SU-DHL-6 (cell line): ENCODE results near the gene ZNF618.

Experiments
- H2AFZ ChIP-seq: fragments of 200-600 bp; sonication (generic); 2 replicates; pipeline ENCODE4 v1.6.1; 2014; ENCODE audit warnings: low read depth, mild to moderate bottlenecking, moderate library complexity, mixed read lengths, antibody characterized with exemption, low read length; ENCODE audit not compliant: severe bottlenecking
- H3F3A ChIP-seq: fragments of 200-600 bp; shearing (Covaris generic); 2 replicates; pipeline ENCODE4 v1.6.0; 2016; ENCODE audit warnings: antibody characterized with exemption, mild to moderate bottlenecking; ENCODE audit not compliant: insufficient read depth
- H3K27ac ChIP-seq: fragments of 200-600 bp; sonication (generic); 2 replicates; pipeline ENCODE4 v1.5.1; 2016; ENCODE audit warnings: low read depth, mild to moderate bottlenecking, low read length, moderate library complexity, mixed read lengths
- H3K27me3 ChIP-seq: fragments of 200-600 bp; sonication (generic), shearing (Covaris generic); 2 replicates; pipeline ENCODE4 v1.6.0; 2014; ENCODE audit warnings: mild to moderate bottlenecking, low read length
- H3K36me3 ChIP-seq: fragments of 200-600 bp; sonication (generic); 2 replicates; pipeline ENCODE4 v1.6.1; 2014; ENCODE audit warnings: mild to moderate bottlenecking, low read length, mixed read lengths
- H3K4me2 ChIP-seq: fragments of 300-600, 200-600 bp; shearing (Covaris generic), sonication (generic); 2 replicates; pipeline ENCODE4 v1.6.0; 2014; ENCODE audit warnings: low read length, low read depth, mild to moderate bottlenecking; ENCODE audit not compliant: poor library complexity, severe bottlenecking
- H3K4me3 ChIP-seq: fragments of 200-600 bp; sonication (generic); 2 replicates; pipeline ENCODE4 v1.5.1; 2014; ENCODE audit warnings: antibody characterized with exemption, low read length, mild to moderate bottlenecking, mixed read lengths; ENCODE audit not compliant: insufficient read depth, poor library complexity, severe bottlenecking
- H3K79me2 ChIP-seq: fragments of 200-600 bp; sonication (generic); 2 replicates; pipeline ENCODE4 v1.6.1; 2014; ENCODE audit warnings: mild to moderate bottlenecking, low read length, moderate library complexity; ENCODE audit not compliant: insufficient read depth
- H3K9ac ChIP-seq: fragments of 200-600 bp; sonication (generic); 2 replicates; pipeline ENCODE4 v1.7.0; 2014; ENCODE audit warnings: mild to moderate bottlenecking, low read length
- H3K9me2 ChIP-seq: fragments of 200-600 bp; sonication (generic); replicated peaks from 2 replicates; pipeline ENCODE4 v1.6.1; 2014; ENCODE audit warnings: low read length; ENCODE audit not compliant: insufficient read depth
- H3K9me3 ChIP-seq: fragments of 200-600 bp; sonication (generic); 2 replicates; pipeline ENCODE4 v1.6.1; 2014; ENCODE audit warnings: low read length, mixed read lengths; ENCODE audit not compliant: insufficient read depth
- H4K20me1 ChIP-seq: fragments of 200-600 bp; sonication (generic); 2 replicates; pipeline ENCODE4 v1.6.1; 2014; ENCODE audit warnings: low read depth, mild to moderate bottlenecking, antibody characterized with exemption, low read length, moderate library complexity, mixed read lengths
- CTCF ChIP-seq: fragments of 200-600 bp; sonication (generic); IDR thresholded peaks from one replicate; pipeline ENCODE4 v1.5.1; 2017; ENCODE audit warnings: antibody characterized with exemption, mild to moderate bottlenecking, low read length, moderate library complexity; ENCODE audit not compliant: insufficient read depth, poor library complexity, severe bottlenecking
- EZH2phosphoT487 ChIP-seq: fragments of 200-600 bp; sonication (generic), shearing (Covaris generic); conservative IDR thresholded peaks from 2 replicates; pipeline ENCODE4 v1.6.1; 2018; ENCODE audit warnings: mild to moderate bottlenecking, antibody characterized with exemption, low read length, moderate library complexity, mixed read lengths

Gene ZNF618

GRCh38 chr9:114035221-114035844 is 159.2 kb downstream of the ZNF618 start:
- H3K9me2 ChIP-seq: no peaks in the 10 kb centered on the region
- H3K9ac ChIP-seq: no peak overlapping the region
- H3K4me2 ChIP-seq: no peak overlapping the region
- no peaks in the 10 kb centered on the region for H3K27me3 ChIP-seq
- H3K79me2 ChIP-seq: no peaks in the 10 kb centered on the region
- no peaks in the 10 kb centered on the region for H3F3A ChIP-seq
- no peak overlapping the region for H2AFZ ChIP-seq
- no peak overlapping the region for H3K4me3 ChIP-seq
- no peaks in the 10 kb centered on the region for H3K9me3 ChIP-seq
- no peak for TF ChIP-seq EZH2phosphoT487
- no peak for TF ChIP-seq CTCF
- H4K20me1 ChIP-seq: no peaks in the 10 kb centered on the region
- H3K27ac ChIP-seq: no peak overlapping the region
- no peaks in the 10 kb centered on the region for H3K36me3 ChIP-seq

GRCh38 chr9:114035845-114036801 is 160.0 kb downstream of the ZNF618 start:
- H3K27me3 ChIP-seq: no peaks in the 10 kb centered on the region
- no peak for TF ChIP-seq EZH2phosphoT487
- no peak overlapping the region for H3K27ac ChIP-seq
- H4K20me1 ChIP-seq: no peaks in the 10 kb centered on the region
- no peak overlapping the region for H3K4me3 ChIP-seq
- H2AFZ ChIP-seq: no peak overlapping the region
- no peaks in the 10 kb centered on the region for H3K79me2 ChIP-seq
- H3F3A ChIP-seq: no peaks in the 10 kb centered on the region
- H3K9me3 ChIP-seq: no peaks in the 10 kb centered on the region
- no peak overlapping the region for H3K9ac ChIP-seq
- H3K9me2 ChIP-seq: no peaks in the 10 kb centered on the region
- no peak overlapping the region for H3K4me2 ChIP-seq
- no peaks in the 10 kb centered on the region for H3K36me3 ChIP-seq

- TF ChIP-seq CTCF (no peak), EZH2phosphoT487 (no peak)
- Histone ChIP-seq H3K4me2 (no peak overlapping the region), H3K27ac (no peak overlapping the region), H3K4me3 (no peak overlapping the region), H3K36me3 (no peaks in the 10 kb centered on the region), H4K20me1 (no peaks in the 10 kb centered on the region), H3F3A (no peaks in the 10 kb centered on the region), H3K9ac (no peak overlapping the region), H3K9me2 (no peaks in the 10 kb centered on the region), H2AFZ (no peak overlapping the region), H3K27me3 (no peaks in the 10 kb centered on the region), H3K79me2 (no peaks in the 10 kb centered on the region), H3K9me3 (no peaks in the 10 kb centered on the region)
These were observed 161.1 kb downstream of the ZNF618 start for GRCh38 chr9:114037249-114037648.
